Tibial nerve (tissue), 4 donors: Measurements from ENCODE around the gene IL21R. TPM values are rescaled to one million over a fixed set of nuclear protein-coding genes. Genes with fewer than 3 reads are reported as not detected.

Experiments
- DNase-seq, 2 donors: peaks; one replicate each; pipeline ENCODE4 v3.0.0-alpha.2; 2019; ENCODE audit warnings: low spot score in 2 of 2
- H3K27ac ChIP-seq, 4 donors: fragments of 200-600 bp; sonication (generic) in 3 of 4; one replicate each; pipeline ENCODE4 v1.5.1; 2017 to 2019; ENCODE audit warnings: mild to moderate bottlenecking in 1 of 4
- H3K27me3 ChIP-seq, 2 donors: fragments of 200-600 bp; sonication (generic) in 1 of 2; one replicate each; pipeline versions ENCODE4 v1.5.1 to v1.6.0; 2017 to 2019
- H3K36me3 ChIP-seq, 3 donors: fragments of 200-600 bp; sonication (generic); one replicate each; pipeline ENCODE4 v1.5.1; 2018 to 2019
- H3K4me1 ChIP-seq, 4 donors: fragments of 200-600 bp; sonication (generic) in 3 of 4; one replicate each; pipeline ENCODE4 v1.5.1; 2017 to 2019
- H3K4me3 ChIP-seq, 4 donors: fragments of 200-600 bp; sonication (generic) in 3 of 4; one replicate each; pipeline ENCODE4 v1.5.1; 2017 to 2019; ENCODE audit warnings: mild to moderate bottlenecking in 1 of 4, moderate library complexity in 1 of 4
- H3K9me3 ChIP-seq, 4 donors: fragments of 200-600 bp; sonication (generic) in 3 of 4; one replicate each; pipeline ENCODE4 v1.5.1; 2017 to 2019
- CTCF ChIP-seq, 5 experiments: fragments of 200-600 bp in 3 of 5; fragments of 450-650 bp in 2 of 5; sonication (generic) in 3 of 5; IDR thresholded peaks; one replicate each; pipeline ENCODE4 v1.5.1; 2016 to 2019; ENCODE audit warnings: antibody characterized with exemption in 5 of 5, mild to moderate bottlenecking in 3 of 5, moderate library complexity in 2 of 5
- EP300 ChIP-seq, 2 donors: sonication (generic); formaldehyde crosslinking; IDR thresholded peaks; one replicate each; pipeline ENCODE4 v1.6.1; 2017; ENCODE audit warnings: antibody characterized with exemption in 2 of 2, mild to moderate bottlenecking in 1 of 2
- POLR2A ChIP-seq, 2 donors: fragments of 450-650 bp; IDR thresholded peaks; one replicate each; pipeline ENCODE4 v1.6.1; 2017; ENCODE audit warnings: antibody characterized with exemption in 2 of 2, mild to moderate bottlenecking in 2 of 2, moderate library complexity in 2 of 2
- WGBS, 2 donors: methylation state at CpG; one replicate each; pipeline ENCODE4 v1.1.5; 2018; 5-methylcytosine and 5-hydroxymethylcytosine counted together
- total RNA-seq, 4 donors: library from RNA; depleted of rRNA; stranded (reverse); fragments of >200 nt; gene quantifications; one replicate each; pipeline ENCODE4 v1.1.0, GENCODE V29; 2016

IL21R gene
- total RNA-seq, 4 donors from 2014 or later: 0.21 to 1.2 TPM; not detected in 2

GRCh38 chr16:27485811-27486210, 83.8 kb downstream of the IL21R start:
- Histone ChIP-seq H3K4me3 (no peak overlapping the region), H3K9me3 (no peaks in the 10 kb centered on the region), H3K27ac (no peak overlapping the region), H3K4me1 (no peaks in the 10 kb centered on the region), H3K27me3 (no peaks in the 10 kb centered on the region), H3K36me3 (peaks cover 8 to 100% (median 54%) of the 10 kb centered on the region in 3 donors)
- TF ChIP-seq POLR2A (IDR thresholded peaks at IDR 0.05): no peak
- TF ChIP-seq CTCF (IDR thresholded peaks at IDR 0.05): no peak
- no peak for TF ChIP-seq EP300 (IDR thresholded peaks at IDR 0.05)
- DNase-seq: no peak
- WGBS, 2 donors: 95 to 97% methylated on average over 11 of the region's 11 CpGs

GRCh38 chr16:27486344-27486743, 84.4 kb downstream of the IL21R start:
- no peaks in the 10 kb centered on the region for H3K9me3 ChIP-seq
- H3K27me3 ChIP-seq: no peaks in the 10 kb centered on the region
- TF ChIP-seq CTCF (IDR thresholded peaks at IDR 0.05): no peak
- no peak for TF ChIP-seq POLR2A (IDR thresholded peaks at IDR 0.05)
- no peak for TF ChIP-seq EP300 (IDR thresholded peaks at IDR 0.05)
- H3K27ac ChIP-seq: no peak overlapping the region
- peaks cover 8 to 100% (median 49%) of the 10 kb centered on the region in 3 donors for H3K36me3 ChIP-seq
- no peak overlapping the region for H3K4me3 ChIP-seq
- WGBS, 2 donors: 88 to 90% methylated on average over 8 of the region's 8 CpGs
- no peak for DNase-seq
- H3K4me1 ChIP-seq: no peaks in the 10 kb centered on the region

GRCh38 chr16:27486760-27487159, 84.8 kb downstream of the IL21R start:
- Histone ChIP-seq H3K27ac (no peak overlapping the region), H3K4me3 (no peak overlapping the region), H3K9me3 (no peaks in the 10 kb centered on the region), H3K4me1 (no peaks in the 10 kb centered on the region), H3K27me3 (no peaks in the 10 kb centered on the region), H3K36me3 (peaks cover 8 to 100% (median 46%) of the 10 kb centered on the region in 3 donors)
- WGBS, 2 donors: 92 to 96% methylated on average over 3 of the region's 3 CpGs
- TF ChIP-seq EP300 (IDR thresholded peaks at IDR 0.05) (no peak), POLR2A (IDR thresholded peaks at IDR 0.05) (no peak), CTCF (IDR thresholded peaks at IDR 0.05) (no peak)
- no peak for DNase-seq

- H3K4me3 ChIP-seq: no peak overlapping the region
- H3K36me3 ChIP-seq: peaks cover 8 to 100% (median 37%) of the 10 kb centered on the region in 3 donors
Observed at GRCh38 chr16:27489421-27489820, 87.4 kb downstream of the IL21R start.

GRCh38 chr16:27489906-27490305, 87.9 kb downstream of the IL21R start:
- H3K9me3 ChIP-seq: no peaks in the 10 kb centered on the region
- TF ChIP-seq CTCF (IDR thresholded peaks at IDR 0.05) (no peak), EP300 (IDR thresholded peaks at IDR 0.05) (no peak), POLR2A (IDR thresholded peaks at IDR 0.05) (no peak)
- no peaks in the 10 kb centered on the region for H3K27me3 ChIP-seq
- peaks cover 8 to 100% (median 40%) of the 10 kb centered on the region in 3 donors for H3K36me3 ChIP-seq
- H3K4me3 ChIP-seq: no peak overlapping the region
- no peak overlapping the region for H3K27ac ChIP-seq
- 91 to 94% methylated on average over 7 of the region's 7 CpGs for WGBS, 2 donors
- DNase-seq: no peak
- H3K4me1 ChIP-seq: peaks cover 0 to 6% (median 0%) of the 10 kb centered on the region in 4 donors

More at GRCh38 chr16:27489421-27489820, 87.4 kb downstream of the IL21R start:
- Histone ChIP-seq H3K9me3 (no peaks in the 10 kb centered on the region), H3K27me3 (no peaks in the 10 kb centered on the region), H3K27ac (no peak overlapping the region), H3K4me1 (peaks cover 0 to 1% (median 0%) of the 10 kb centered on the region in 4 donors)
- 94 to 97% methylated on average over 20 to 21 of the region's 21 CpGs for WGBS, 2 donors
- DNase-seq: no peak
- TF ChIP-seq POLR2A (IDR thresholded peaks at IDR 0.05) (no peak), EP300 (IDR thresholded peaks at IDR 0.05) (no peak), CTCF (IDR thresholded peaks at IDR 0.05) (no peak)
